GM18505 (cell line): Measurements from ENCODE around the gene AP3D1.

Experiments used
- ATAC-seq: cut with Tn5 transposase; IDR thresholded peaks from one replicate; pipeline ENCODE4 v1.9.1; 2021; ENCODE audit not compliant: unreplicated experiment
- POLR2A ChIP-seq: IDR thresholded peaks from 4 replicates; pipeline ENCODE4 v1.6.1; 2011; ENCODE audit warnings: borderline replicate concordance; ENCODE audit not compliant: insufficient read depth, insufficient read length; ENCODE audit errors: extremely low read depth

AP3D1 gene

GRCh38 chr19:2054763-2055162, 96.6 kb downstream of the AP3D1 start:
- ATAC-seq: no peak
- peak; percentile 27 for TF ChIP-seq POLR2A

GRCh38 chr19:2053601-2054389, 97.6 kb downstream of the AP3D1 start:
- no peak for ATAC-seq
- no peak for TF ChIP-seq POLR2A

GRCh38 chr19:2051773-2052704, 99.3 kb downstream of the AP3D1 start:
- no peak for TF ChIP-seq POLR2A
- no peak for ATAC-seq

- peak; percentile 51 for ATAC-seq
- peak; percentile 100 for TF ChIP-seq POLR2A
Observed at GRCh38 chr19:2050991-2051772, 100.2 kb downstream of the AP3D1 start, which contains the start of gene MKNK2. MKNK2 (minus strand) TSS chr19:2051244; CDS start chr19:2050851, 393 bp downstream.
